GM21717 (cell line): ENCODE data around the gene EEF1AKMT4.

Experiments
- ATAC-seq: cut with Tn5 transposase; IDR thresholded peaks from one replicate; pipeline ENCODE4 v1.9.1; 2021; ENCODE audit warnings: mild to moderate bottlenecking, moderate library complexity; ENCODE audit not compliant: unreplicated experiment

The EEF1AKMT4 gene

GRCh38 chr3:184235381-184236032 is 14.0 kb upstream of the EEF1AKMT4 start:
- no peak for ATAC-seq

DNA sequence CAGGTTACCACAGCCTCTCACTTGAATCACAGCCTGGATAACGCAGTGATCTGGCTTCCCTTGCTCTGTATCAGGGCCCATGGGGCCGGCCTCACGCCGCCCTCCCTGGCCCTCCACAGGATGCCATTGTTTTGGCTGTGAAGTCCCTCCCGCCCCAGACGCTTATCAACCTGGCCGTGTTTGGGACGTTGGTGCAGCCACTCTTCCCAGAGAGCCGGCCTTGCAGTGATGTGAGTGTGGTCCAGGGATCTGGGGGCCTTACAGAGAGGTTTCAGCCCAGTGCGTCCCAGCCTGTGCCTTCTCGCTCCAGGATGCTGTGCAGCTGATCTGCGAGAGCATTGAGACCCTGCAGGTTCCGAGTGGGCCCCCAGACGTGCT is 13.4 kb upstream of the EEF1AKMT4 start:
- no peak for ATAC-seq

GRCh38 chr3:184236636-184237035 is 12.8 kb upstream of the EEF1AKMT4 start:
- ATAC-seq, result no peak

DNA sequence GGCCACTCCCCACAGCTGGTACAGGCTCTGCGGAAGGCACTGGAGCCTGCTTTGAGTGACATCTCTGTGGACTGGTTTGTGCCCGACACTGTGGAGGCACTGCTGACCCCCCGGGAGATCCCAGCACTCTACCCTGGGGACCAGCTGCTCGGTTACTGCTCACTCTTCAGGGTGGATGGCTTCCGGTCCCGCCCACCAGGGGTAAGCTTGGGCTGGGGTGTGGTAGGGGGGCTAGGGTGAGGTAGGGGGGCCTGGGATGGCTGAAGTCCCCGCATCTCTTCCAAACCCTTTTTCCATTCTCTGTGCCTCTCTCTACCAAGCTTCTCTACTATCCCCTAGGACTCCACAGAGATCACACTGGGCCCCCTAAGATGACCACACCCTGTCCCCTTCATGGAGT is 12.3 kb upstream of the EEF1AKMT4 start:
- no peak for ATAC-seq

GRCh38 chr3:184237807-184238206 is 11.7 kb upstream of the EEF1AKMT4 start:
- ATAC-seq, result no peak

GRCh38 chr3:184238246-184238818 is 11.1 kb upstream of the EEF1AKMT4 start:
- ATAC-seq, result no peak

- no peak for ATAC-seq
Measured at GRCh38 chr3:184239221-184239620, 10.3 kb upstream of the EEF1AKMT4 start.

- no peak for ATAC-seq
Measured at GRCh38 chr3:184239708-184240107, 9.8 kb upstream of the EEF1AKMT4 start.

DNA sequence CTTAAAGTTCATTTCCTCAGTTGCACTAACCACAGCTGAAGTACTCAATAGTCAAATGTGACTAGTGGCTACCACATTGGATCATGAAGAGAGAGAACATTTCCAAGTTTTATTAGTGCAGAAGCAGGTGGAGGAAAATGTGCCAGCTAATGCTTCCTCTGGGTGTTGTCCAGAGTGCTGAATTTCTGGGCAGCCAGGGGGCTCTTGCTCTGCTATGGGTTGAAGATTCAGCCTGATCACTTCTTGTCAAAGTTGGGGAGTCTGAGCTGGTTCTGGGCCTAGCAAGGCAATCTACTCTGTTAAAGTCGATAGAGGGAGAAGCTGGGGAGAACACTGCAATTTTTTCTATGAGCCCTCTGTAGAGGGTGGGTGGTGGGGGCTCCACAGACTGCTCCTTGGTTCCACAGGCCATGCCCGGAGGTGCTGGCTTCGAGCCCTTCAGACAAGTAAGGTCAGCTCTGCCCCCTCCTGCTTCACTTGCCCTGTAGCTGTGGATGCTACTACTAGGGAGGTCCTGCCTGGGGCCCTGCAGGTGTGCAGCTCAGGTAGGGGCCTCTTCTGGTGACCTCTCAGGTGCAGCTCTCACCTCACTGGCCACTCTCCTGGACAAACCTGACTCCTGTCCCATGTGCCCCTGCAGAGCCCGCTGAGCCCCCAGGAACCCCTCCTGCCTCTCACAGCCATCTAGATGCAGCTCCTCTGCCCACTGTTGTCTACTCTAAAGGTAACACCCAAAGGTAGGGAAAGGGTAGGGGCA is 8.9 kb upstream of the EEF1AKMT4 start:
- no peak for ATAC-seq

DNA sequence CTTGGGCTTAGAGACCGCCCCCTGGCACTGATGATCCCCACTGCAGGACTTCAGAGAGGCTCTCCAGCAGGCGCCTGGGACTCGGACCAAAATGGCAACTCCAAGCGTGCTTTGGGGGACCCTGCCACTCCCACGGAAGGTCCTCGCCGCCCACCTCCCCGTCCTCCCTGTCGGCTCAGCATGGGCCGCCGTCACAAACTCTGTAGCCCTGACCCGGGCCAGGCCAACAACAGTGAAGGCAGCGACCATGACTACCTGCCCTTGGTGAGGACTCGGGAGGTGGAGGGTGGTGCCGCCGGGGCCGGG is 8.4 kb upstream of the EEF1AKMT4 start:
- ATAC-seq, result no peak

DNA sequence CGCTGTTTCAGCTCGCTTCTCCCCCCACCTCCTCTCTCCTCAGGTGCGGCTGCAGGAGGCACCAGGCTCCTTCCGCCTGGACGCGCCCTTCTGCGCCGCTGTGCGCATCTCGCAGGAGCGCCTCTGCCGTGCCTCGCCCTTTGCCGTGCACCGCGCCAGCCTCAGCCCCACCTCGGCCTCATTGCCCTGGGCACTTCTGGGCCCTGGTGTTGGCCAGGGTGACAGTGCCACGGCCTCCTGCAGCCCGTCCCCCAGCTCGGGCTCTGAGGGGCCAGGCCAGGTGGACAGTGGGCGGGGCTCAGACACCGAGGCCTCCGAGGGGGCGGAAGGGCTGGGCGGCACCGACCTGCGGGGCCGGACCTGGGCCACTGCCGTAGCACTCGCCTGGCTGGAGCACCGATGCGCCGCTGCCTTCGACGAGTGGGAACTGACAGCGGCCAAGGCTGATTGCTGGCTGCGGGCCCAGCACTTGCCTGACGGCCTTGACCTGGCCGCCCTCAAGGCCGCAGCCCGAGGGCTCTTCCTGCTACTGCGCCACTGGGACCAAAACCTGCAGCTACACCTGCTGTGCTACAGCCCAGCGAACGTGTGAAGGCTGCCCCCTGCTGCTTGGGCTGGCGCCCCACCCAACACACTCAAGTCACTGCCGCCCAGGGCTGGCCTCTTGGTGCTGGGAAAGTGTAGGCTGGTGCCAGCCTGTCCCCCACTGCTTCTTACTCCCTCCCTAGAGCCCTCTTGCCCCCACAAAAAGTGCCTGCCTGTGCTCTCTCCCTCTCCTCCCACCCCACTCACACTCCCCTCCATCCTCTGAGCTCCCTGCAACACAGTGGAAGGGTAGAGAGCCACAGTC is 7.8 kb upstream of the EEF1AKMT4 start:
- ATAC-seq, result no peak

DNA sequence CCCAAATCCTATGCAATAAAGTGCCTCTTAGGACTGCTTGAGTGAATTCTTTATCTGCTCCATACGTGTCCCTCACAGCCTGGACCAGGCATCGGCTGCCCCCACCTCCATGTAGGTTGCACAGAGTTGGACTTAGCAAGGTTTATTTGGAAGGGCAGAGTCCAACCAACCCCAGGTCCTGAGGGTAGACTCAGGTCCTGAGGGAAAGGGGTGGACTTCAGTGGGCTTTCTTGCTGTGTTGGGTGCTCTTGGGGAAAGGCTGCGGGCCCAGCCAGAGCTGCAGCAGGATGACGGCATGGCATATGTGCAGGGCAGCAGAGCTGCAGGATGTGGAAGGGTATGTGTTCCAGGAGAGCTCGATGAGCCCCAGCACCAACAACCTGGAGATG is 7.2 kb upstream of the EEF1AKMT4 start:
- no peak for ATAC-seq

- ATAC-seq, result peak; percentile 50
Measured at GRCh38 chr3:184248454-184249411, 739 bp upstream of the EEF1AKMT4 start, which contains the start of gene ALG3. Gene ALG3 (minus strand): TSS chr3:184248962. CDS start chr3:184248940, 22 bp downstream.

DNA sequence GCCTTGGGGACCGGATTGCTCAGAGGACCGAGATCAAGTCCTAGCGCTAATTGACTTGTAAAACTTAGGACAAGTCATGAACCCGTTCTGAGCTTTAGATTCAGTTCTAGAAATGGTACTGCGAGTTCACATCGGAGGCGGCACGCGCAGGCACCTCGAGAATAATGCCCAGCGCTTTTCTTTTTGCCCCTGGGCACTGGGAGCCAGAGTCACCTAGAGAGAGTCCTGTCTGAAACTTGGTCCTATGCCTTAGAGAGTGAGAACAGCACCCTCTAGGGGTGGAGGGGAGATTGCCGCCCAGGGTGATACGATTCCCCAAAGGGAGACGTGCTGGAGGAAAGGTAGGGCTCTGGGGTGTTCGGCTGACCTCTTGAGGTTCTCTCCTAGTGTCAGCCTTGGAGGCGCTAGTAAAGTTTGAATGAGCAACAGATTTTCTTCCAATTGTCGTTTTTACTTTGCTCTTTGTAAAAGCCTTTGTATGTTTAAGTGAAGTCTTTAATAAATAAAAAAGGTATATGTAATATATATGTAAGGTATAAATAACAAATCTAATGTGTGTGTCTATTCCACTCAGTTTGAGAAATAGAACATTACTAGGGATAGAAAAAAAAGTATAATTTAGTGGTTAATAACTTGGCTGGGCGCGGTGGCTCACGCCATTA is 826 bp downstream of the EEF1AKMT4 start:
- peak; percentile 72 for ATAC-seq

GRCh38 chr3:184255291-184256039 is 6.0 kb downstream of the EEF1AKMT4 start:
- no peak for ATAC-seq

- ATAC-seq, result no peak
Measured at GRCh38 chr3:184257083-184257915, 7.8 kb downstream of the EEF1AKMT4 start.

- ATAC-seq, result no peak
Measured at GRCh38 chr3:184258926-184259325, 9.5 kb downstream of the EEF1AKMT4 start.

DNA sequence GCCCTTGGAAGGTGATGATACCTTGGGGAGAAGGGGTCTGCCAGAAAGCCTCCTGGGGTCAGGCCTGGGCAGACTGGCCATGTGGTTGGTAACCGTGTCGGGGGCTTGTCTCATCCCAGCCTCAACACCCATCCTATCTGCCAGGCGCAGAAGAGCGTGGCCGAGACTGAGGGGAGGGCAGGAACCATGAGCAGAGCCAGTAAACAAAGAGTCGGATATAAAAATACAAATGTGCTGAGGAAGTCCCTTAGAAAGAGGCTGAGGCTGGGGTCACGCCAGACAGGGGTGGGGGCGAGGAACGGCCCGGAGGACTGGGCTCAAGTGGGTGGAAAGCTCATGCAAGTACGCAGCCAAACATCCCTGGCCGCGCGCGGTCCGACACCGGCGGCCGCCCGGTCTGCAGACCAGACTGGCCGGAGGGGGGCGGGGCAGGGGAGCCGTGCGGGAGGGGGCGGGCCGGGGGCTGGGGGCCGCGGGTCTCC is 10.0 kb downstream of the EEF1AKMT4 start:
- no peak for ATAC-seq
